ENCODE measurements around the gene SSX2IP. TPM values are rescaled to one million over a fixed set of nuclear protein-coding genes. Genes with fewer than 3 reads are reported as not detected.

SSX2IP gene
- total and polyA plus RNA-seq, 9 of the 15 experiments (the other 6 are each of a cell fraction or from before 2014, with no cell fraction given) = 20.6 to 96.7 (median 61.7) TPM

DNA sequence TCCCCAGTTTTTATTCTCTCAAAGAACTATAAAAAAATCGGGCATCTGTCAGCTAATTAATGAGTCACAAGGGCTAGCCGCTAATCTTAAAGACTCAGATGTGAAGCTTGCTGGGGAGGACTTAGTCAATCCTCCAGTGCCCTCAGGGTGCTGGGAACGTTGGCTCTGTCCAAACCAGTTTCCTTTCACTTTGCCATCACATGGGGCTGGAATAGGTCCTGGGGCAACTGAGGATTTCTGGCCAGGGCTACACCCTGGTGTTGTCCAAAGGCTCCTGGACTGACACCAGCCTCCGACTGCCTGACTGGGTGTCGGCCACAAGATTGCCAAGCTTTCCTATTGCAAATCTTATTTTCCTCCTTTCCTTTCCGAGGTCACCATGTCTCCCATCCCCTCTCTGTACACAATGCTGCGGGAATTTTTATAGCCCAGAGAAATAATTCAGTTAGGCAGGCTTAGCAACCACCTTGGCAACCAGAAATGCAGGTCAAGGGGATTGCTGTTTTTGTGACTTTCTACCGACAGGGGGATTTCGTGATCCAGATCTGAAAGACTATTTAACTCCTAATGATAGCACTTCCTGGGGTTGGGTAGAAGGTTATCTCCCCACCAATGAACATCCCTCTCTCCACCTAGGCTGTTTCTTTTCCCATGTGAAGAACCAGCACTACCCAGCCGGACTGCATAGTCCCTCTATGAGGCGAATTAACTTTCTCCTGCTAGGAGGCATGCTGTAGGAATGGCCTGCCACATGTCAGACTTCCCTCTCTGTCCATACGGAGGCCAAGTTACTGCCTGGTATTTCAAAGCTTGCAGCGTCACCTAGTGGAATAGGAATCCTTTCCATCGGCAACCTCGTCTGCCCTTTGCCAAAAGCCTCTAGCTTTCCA is 86.1 kb downstream of the SSX2IP start (continued):
- no peak for TF ChIP-seq MAFK (IDR thresholded peaks at IDR 0.05; ENCODE audit: low read length)
- TF ChIP-seq ZBTB1 (CRISPR knock-in tag; IDR thresholded peaks at IDR 0.05; ENCODE audit: borderline replicate concordance, low read depth) = no peak
- no peak for TF ChIP-seq KLF1 (tag; IDR thresholded peaks at IDR 0.05)
- 0 out of 2 replicates have a peak, but pooled peaks have one; percentile 30 for TF ChIP-seq ZNF316 (IDR thresholded peaks at IDR 0.05)
- TF ChIP-seq JUN (IDR thresholded peaks at IDR 0.05; ENCODE audit: borderline replicate concordance, low read depth, low read length) = 0 out of 2 replicates have a peak, but pooled peaks have one; percentile 25
- TF ChIP-seq JUN (CRISPR knock-in tag; IDR thresholded peaks at IDR 0.05; ENCODE audit: borderline replicate concordance) = no peak
- no peak for TF ChIP-seq ZKSCAN1 (IDR thresholded peaks at IDR 0.05; ENCODE audit: low read depth, low read length)
- peak; percentile 61 for TF ChIP-seq BRD9 (IDR thresholded peaks at IDR 0.05; ENCODE audit: low read depth, partially characterized antibody)
- TF ChIP-seq, protein P1, sequence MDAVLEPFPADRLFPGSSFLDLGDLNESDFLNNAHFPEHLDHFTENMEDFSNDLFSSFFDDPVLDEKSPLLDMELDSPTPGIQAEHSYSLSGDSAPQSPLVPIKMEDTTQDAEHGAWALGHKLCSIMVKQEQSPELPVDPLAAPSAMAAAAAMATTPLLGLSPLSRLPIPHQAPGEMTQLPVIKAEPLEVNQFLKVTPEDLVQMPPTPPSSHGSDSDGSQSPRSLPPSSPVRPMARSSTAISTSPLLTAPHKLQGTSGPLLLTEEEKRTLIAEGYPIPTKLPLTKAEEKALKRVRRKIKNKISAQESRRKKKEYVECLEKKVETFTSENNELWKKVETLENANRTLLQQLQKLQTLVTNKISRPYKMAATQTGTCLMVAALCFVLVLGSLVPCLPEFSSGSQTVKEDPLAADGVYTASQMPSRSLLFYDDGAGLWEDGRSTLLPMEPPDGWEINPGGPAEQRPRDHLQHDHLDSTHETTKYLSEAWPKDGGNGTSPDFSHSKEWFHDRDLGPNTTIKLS (IDR thresholded peaks at IDR 0.05; ENCODE audit: borderline replicate concordance, low read depth) = peak; percentile 43; the same call in 1 of the 2 replicates
- TF ChIP-seq, protein P2, sequence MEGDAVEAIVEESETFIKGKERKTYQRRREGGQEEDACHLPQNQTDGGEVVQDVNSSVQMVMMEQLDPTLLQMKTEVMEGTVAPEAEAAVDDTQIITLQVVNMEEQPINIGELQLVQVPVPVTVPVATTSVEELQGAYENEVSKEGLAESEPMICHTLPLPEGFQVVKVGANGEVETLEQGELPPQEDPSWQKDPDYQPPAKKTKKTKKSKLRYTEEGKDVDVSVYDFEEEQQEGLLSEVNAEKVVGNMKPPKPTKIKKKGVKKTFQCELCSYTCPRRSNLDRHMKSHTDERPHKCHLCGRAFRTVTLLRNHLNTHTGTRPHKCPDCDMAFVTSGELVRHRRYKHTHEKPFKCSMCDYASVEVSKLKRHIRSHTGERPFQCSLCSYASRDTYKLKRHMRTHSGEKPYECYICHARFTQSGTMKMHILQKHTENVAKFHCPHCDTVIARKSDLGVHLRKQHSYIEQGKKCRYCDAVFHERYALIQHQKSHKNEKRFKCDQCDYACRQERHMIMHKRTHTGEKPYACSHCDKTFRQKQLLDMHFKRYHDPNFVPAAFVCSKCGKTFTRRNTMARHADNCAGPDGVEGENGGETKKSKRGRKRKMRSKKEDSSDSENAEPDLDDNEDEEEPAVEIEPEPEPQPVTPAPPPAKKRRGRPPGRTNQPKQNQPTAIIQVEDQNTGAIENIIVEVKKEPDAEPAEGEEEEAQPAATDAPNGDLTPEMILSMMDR (IDR thresholded peaks at IDR 0.05 in 2 of 3, conservative IDR thresholded peaks at IDR 0.05 in 1 of 3; ENCODE audit: insufficient read depth in 2 of 3, low read depth in 1 of 3, low read length in 3 of 3) = peak; percentile 82 to 93 (median 91)
- TF ChIP-seq GABPA (tag; conservative IDR thresholded peaks at IDR 0.05; ENCODE audit: low read depth) = 0 out of 2 replicates have a peak, but pooled peaks have one; percentile 36
- TF ChIP-seq, protein P3, sequence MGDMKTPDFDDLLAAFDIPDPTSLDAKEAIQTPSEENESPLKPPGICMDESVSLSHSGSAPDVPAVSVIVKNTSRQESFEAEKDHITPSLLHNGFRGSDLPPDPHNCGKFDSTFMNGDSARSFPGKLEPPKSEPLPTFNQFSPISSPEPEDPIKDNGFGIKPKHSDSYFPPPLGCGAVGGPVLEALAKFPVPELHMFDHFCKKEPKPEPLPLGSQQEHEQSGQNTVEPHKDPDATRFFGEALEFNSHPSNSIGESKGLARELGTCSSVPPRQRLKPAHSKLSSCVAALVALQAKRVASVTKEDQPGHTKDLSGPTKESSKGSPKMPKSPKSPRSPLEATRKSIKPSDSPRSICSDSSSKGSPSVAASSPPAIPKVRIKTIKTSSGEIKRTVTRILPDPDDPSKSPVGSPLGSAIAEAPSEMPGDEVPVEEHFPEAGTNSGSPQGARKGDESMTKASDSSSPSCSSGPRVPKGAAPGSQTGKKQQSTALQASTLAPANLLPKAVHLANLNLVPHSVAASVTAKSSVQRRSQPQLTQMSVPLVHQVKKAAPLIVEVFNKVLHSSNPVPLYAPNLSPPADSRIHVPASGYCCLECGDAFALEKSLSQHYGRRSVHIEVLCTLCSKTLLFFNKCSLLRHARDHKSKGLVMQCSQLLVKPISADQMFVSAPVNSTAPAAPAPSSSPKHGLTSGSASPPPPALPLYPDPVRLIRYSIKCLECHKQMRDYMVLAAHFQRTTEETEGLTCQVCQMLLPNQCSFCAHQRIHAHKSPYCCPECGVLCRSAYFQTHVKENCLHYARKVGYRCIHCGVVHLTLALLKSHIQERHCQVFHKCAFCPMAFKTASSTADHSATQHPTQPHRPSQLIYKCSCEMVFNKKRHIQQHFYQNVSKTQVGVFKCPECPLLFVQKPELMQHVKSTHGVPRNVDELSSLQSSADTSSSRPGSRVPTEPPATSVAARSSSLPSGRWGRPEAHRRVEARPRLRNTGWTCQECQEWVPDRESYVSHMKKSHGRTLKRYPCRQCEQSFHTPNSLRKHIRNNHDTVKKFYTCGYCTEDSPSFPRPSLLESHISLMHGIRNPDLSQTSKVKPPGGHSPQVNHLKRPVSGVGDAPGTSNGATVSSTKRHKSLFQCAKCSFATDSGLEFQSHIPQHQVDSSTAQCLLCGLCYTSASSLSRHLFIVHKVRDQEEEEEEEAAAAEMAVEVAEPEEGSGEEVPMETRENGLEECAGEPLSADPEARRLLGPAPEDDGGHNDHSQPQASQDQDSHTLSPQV (IDR thresholded peaks at IDR 0.05) = 0 out of 2 replicates have a peak, but pooled peaks have one; percentile 52
- TF ChIP-seq, protein P4, sequence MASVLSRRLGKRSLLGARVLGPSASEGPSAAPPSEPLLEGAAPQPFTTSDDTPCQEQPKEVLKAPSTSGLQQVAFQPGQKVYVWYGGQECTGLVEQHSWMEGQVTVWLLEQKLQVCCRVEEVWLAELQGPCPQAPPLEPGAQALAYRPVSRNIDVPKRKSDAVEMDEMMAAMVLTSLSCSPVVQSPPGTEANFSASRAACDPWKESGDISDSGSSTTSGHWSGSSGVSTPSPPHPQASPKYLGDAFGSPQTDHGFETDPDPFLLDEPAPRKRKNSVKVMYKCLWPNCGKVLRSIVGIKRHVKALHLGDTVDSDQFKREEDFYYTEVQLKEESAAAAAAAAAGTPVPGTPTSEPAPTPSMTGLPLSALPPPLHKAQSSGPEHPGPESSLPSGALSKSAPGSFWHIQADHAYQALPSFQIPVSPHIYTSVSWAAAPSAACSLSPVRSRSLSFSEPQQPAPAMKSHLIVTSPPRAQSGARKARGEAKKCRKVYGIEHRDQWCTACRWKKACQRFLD (CRISPR knock-in tag; IDR thresholded peaks at IDR 0.05) = peak; percentile 44; the same call in 1 of the 2 replicates
- peak; percentile 90 to 93 for TF ChIP-seq RAD21 (CRISPR knock-in tag; conservative IDR thresholded peaks at IDR 0.05 in 1 of 2, IDR thresholded peaks at IDR 0.05 in 1 of 2)
- peak; percentile 80 for TF ChIP-seq MYC (IDR thresholded peaks at IDR 0.05; ENCODE audit: low read depth, low read length)
- TF ChIP-seq MYC (CRISPR knock-in tag; IDR thresholded peaks at IDR 0.05; ENCODE audit: borderline replicate concordance, low read depth) = no peak
- 0 out of 4 replicates have a peak, but pooled peaks of 1 of the 2 experiments have one; percentile 38 for TF ChIP-seq TEAD1 (CRISPR knock-in tag; IDR thresholded peaks at IDR 0.05)

All from K562 (cell line).